OCI-LY7 (cell line): Measurements from ENCODE around the gene ACSS3. TPM values are rescaled to one million over a fixed set of nuclear protein-coding genes. Genes with fewer than 3 reads are reported as not detected.
"Not testable (repeated sequence)": the region's sequence is repeated elsewhere in the genome, so short reads cannot be mapped to it uniquely, and the experiment has no call there.

Experiments
- BruUV-seq: library from RNA; stranded (reverse); fragments of 400-500 nt; replicated peaks from 2 replicates; lab custom pipeline; 2021; lab: Mats Ljungman, UMichigan
- CTCF ChIA-PET: fragments of 300-600 bp; sonication (Branson Sonifier 250); formaldehyde crosslinking; loops from one replicate; lab custom pipeline; 2022; ENCODE audit warnings: antibody characterized with exemption; ENCODE audit not compliant: unreplicated experiment; lab: Charles Lee
- POLR2A ChIA-PET: fragments of 300-600 bp; sonication (Branson Sonifier 250); formaldehyde crosslinking; loops from one replicate; lab custom pipeline; 2022; ENCODE audit warnings: antibody characterized with exemption; lab: Charles Lee
- DNase-seq: peaks from one replicate; pipeline ENCODE4 v3.0.0-alpha.2; 2015; ENCODE audit warnings: low spot score
- H2AFZ ChIP-seq: fragments of 200-600 bp; sonication (generic), shearing (Covaris generic); 2 replicates; pipeline ENCODE4 v1.6.1; 2014; ENCODE audit warnings: mild to moderate bottlenecking, antibody characterized with exemption, low read length, moderate library complexity
- H3K27ac ChIP-seq: fragments of 200-600 bp; sonication (generic); 2 replicates; pipeline ENCODE4 v1.5.1; 2014; ENCODE audit warnings: mixed run types, low read depth, mild to moderate bottlenecking, moderate library complexity, low read length, inconsistent platforms; ENCODE audit not compliant: poor library complexity, severe bottlenecking
- H3K36me3 ChIP-seq: fragments of 200-600 bp; sonication (generic); 2 replicates; pipeline ENCODE4 v1.6.1; 2014; ENCODE audit warnings: mild to moderate bottlenecking, antibody characterized with exemption, low read length, moderate library complexity, mixed read lengths; ENCODE audit not compliant: insufficient read depth
- H3K4me1 ChIP-seq: fragments of 200-600 bp; sonication (generic); 2 replicates; pipeline ENCODE4 v1.5.1; 2014; ENCODE audit warnings: mild to moderate bottlenecking, low read length; ENCODE audit not compliant: insufficient read depth, poor library complexity, severe bottlenecking
- H3K4me2 ChIP-seq: fragments of 200-600 bp; sonication (generic); 2 replicates; pipeline ENCODE4 v1.6.1; 2014; ENCODE audit warnings: mild to moderate bottlenecking, low read length
- H3K4me3 ChIP-seq: fragments of 200-600 bp; sonication (generic); 2 replicates; pipeline ENCODE4 v1.5.1; 2014; ENCODE audit warnings: mild to moderate bottlenecking, low read depth, low read length; ENCODE audit not compliant: poor library complexity, severe bottlenecking
- H3K79me2 ChIP-seq: fragments of 200-600 bp; sonication (generic); 2 replicates; pipeline ENCODE4 v1.6.1; 2016; ENCODE audit warnings: low read depth, mild to moderate bottlenecking, low read length, moderate library complexity, mixed read lengths; ENCODE audit not compliant: insufficient read depth
- H3K9me2 ChIP-seq: fragments of 200-600 bp; sonication (generic); 2 replicates; pipeline ENCODE4 v1.6.1; 2016; ENCODE audit warnings: mild to moderate bottlenecking, low read length, mixed read lengths; ENCODE audit not compliant: insufficient read depth
- H3K9me3 ChIP-seq: fragments of 200-600 bp; sonication (generic); 2 replicates; pipeline ENCODE4 v1.6.1; 2014; ENCODE audit warnings: mild to moderate bottlenecking, mixed run types, low read length, mixed read lengths
- H4K20me1 ChIP-seq: fragments of 200-600 bp; sonication (generic); 2 replicates; pipeline ENCODE4 v1.6.1; 2014; ENCODE audit warnings: mild to moderate bottlenecking, antibody characterized with exemption, low read length, moderate library complexity, mixed read lengths; ENCODE audit not compliant: insufficient read depth
- EZH2phosphoT487 ChIP-seq: fragments of 200-600 bp; sonication (generic); IDR thresholded peaks from 2 replicates; pipeline ENCODE4 v1.6.1; 2018; ENCODE audit warnings: low read depth, borderline replicate concordance, mild to moderate bottlenecking, mixed run types, antibody characterized with exemption, low read length, moderate library complexity, mixed read lengths
- intact Hi-C: fragments of 100-400 bp; cut with micrococcal nuclease; formaldehyde crosslinking; loops from one replicate; pipeline ENCODE4 v1.10.0; 2022; ENCODE audit not compliant: unreplicated experiment
- total RNA-seq, 2 experiments: library from RNA; depleted of rRNA in 1 of 2; stranded (reverse); fragments of >200 nt in 1 of 2; shearing (Covaris generic) in 1 of 2; gene quantifications; 2 replicates each; pipeline ENCODE4 v1.2.3, GENCODE V29; 2014 to 2022
- TF ChIP-seq, protein P1 (sequence below): fragments of 200-600 bp; sonication (generic); conservative IDR thresholded peaks from 2 replicates; pipeline ENCODE4 v1.5.1; 2014; ENCODE audit warnings: mild to moderate bottlenecking, antibody characterized with exemption, low read length, moderate library complexity, mixed read lengths

The ACSS3 gene
- total RNA-seq, 2 experiments from 2014 or later: not detected

- no peak for DNase-seq
- CTCF ChIA-PET: no interaction called here
- Histone ChIP-seq H3K4me3 (no peak overlapping the region), H3K9me3 (no peaks in the 10 kb centered on the region), H4K20me1 (no peaks in the 10 kb centered on the region), H2AFZ (no peak overlapping the region), H3K4me1 (no peaks in the 10 kb centered on the region), H3K27ac (no peak overlapping the region), H3K79me2 (no peaks in the 10 kb centered on the region), H3K4me2 (no peak overlapping the region), H3K36me3 (no peaks in the 10 kb centered on the region), H3K9me2 (no peaks in the 10 kb centered on the region)
- POLR2A ChIA-PET: interaction anchor here (0.6 kb wide), 1 partner anchor 17 kb away, joined by 3 read pairs; no protein-coding TSS in a partner anchor
- BruUV-seq: no TSS peak
- TF ChIP-seq EZH2phosphoT487: no peak
- TF ChIP-seq, protein P1, sequence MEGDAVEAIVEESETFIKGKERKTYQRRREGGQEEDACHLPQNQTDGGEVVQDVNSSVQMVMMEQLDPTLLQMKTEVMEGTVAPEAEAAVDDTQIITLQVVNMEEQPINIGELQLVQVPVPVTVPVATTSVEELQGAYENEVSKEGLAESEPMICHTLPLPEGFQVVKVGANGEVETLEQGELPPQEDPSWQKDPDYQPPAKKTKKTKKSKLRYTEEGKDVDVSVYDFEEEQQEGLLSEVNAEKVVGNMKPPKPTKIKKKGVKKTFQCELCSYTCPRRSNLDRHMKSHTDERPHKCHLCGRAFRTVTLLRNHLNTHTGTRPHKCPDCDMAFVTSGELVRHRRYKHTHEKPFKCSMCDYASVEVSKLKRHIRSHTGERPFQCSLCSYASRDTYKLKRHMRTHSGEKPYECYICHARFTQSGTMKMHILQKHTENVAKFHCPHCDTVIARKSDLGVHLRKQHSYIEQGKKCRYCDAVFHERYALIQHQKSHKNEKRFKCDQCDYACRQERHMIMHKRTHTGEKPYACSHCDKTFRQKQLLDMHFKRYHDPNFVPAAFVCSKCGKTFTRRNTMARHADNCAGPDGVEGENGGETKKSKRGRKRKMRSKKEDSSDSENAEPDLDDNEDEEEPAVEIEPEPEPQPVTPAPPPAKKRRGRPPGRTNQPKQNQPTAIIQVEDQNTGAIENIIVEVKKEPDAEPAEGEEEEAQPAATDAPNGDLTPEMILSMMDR: no peak
- intact Hi-C loops: no loop called here
Measured at GRCh38 chr12:81207664-81208063, 129.8 kb downstream of the ACSS3 start.

- no peaks in the 10 kb centered on the region for H3K9me2 ChIP-seq
- H3K9me3 ChIP-seq: no peaks in the 10 kb centered on the region
- no peaks in the 10 kb centered on the region for H3K36me3 ChIP-seq
- H2AFZ ChIP-seq: no peak overlapping the region
- POLR2A ChIA-PET: interaction anchor here (0.6 kb wide), 1 partner anchor 18 kb away, joined by 3 read pairs; no protein-coding TSS in a partner anchor
- H3K27ac ChIP-seq: no peak overlapping the region
- no peak overlapping the region for H3K4me2 ChIP-seq
- no peak overlapping the region for H3K4me3 ChIP-seq
- TF ChIP-seq, protein P1: no peak
- H3K79me2 ChIP-seq: no peaks in the 10 kb centered on the region
- intact Hi-C loops: no loop called here
- CTCF ChIA-PET: no interaction called here
- no peaks in the 10 kb centered on the region for H3K4me1 ChIP-seq
- DNase-seq: no peak
- no TSS peak for BruUV-seq
- H4K20me1 ChIP-seq: no peaks in the 10 kb centered on the region
Measured at GRCh38 chr12:81208187-81208911, 130.5 kb downstream of the ACSS3 start.

DNA sequence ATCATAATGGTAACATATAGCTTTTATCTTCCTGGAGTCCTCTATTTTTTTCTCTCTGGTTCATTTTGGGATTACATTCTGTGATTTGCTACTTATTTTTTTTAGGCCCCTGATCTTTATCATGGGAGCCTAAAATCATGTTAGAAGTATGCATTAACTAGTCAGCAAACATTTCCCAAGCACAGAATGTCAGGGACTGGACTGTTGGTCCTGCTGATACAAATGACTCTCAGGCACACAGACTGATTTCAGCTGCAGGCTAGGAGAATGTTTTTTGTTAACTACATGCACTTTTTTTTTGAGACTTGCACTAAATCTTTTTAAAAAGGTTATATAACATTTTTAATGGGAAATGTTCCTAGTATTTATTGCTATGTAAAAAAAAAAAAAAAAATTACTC, 131.1 kb downstream of the ACSS3 start:
- DNase-seq: no peak
- intact Hi-C loops: no loop called here
- BruUV-seq: no TSS peak
- no peaks in the 10 kb centered on the region for H3K79me2 ChIP-seq
- no peak overlapping the region for H3K4me2 ChIP-seq
- POLR2A ChIA-PET: no interaction called here
- no peak overlapping the region for H2AFZ ChIP-seq
- H3K36me3 ChIP-seq: no peaks in the 10 kb centered on the region
- no peak overlapping the region for H3K27ac ChIP-seq
- CTCF ChIA-PET: no interaction called here
- no peak overlapping the region for H3K4me3 ChIP-seq
- no peaks in the 10 kb centered on the region for H4K20me1 ChIP-seq
- TF ChIP-seq, protein P1: no peak
- TF ChIP-seq EZH2phosphoT487: no peak
- H3K4me1 ChIP-seq: no peaks in the 10 kb centered on the region
- no peaks in the 10 kb centered on the region for H3K9me2 ChIP-seq
- no peaks in the 10 kb centered on the region for H3K9me3 ChIP-seq

- H3K36me3 ChIP-seq, H3K4me3 ChIP-seq, DNase-seq, H4K20me1 ChIP-seq, H3K4me2 ChIP-seq, H3K79me2 ChIP-seq, BruUV-seq, H2AFZ ChIP-seq, H3K9me3 ChIP-seq, CTCF ChIA-PET, H3K4me1 ChIP-seq, H3K9me2 ChIP-seq, H3K27ac ChIP-seq, POLR2A ChIA-PET, intact Hi-C loops: not testable (repeated sequence)
Measured at GRCh38 chr12:81209772-81210225, 131.9 kb downstream of the ACSS3 start.
